ENCODE results near the gene SMYD3. TPM values are rescaled to one million over a fixed set of nuclear protein-coding genes. Genes with fewer than 3 reads are reported as not detected.
A peak's percentile ranks its signal among the peaks of the same experiment; 100 is the strongest.

The SMYD3 gene
- total RNA-seq, 1 donor from 2014 or later: 80.8 TPM

GRCh38 chr1:246010386-246010785 is 496.7 kb downstream of the SMYD3 start:
- Mint-ChIP-seq H3K4me3 (ENCODE audit: unreplicated experiment) (no peak overlapping the region), H3K27ac (ENCODE audit: unreplicated experiment) (no peak overlapping the region)

GRCh38 chr1:246008363-246008831 is 498.7 kb downstream of the SMYD3 start:
- H3K27me3 Mint-ChIP-seq (ENCODE audit: low read depth, unreplicated experiment): no peaks in the 10 kb centered on the region
- FAIRE-seq (no peak), DNase-seq (ENCODE audit: low read depth) (no peak)
- Histone ChIP-seq H3K79me2 (ENCODE audit: insufficient read depth, low read length) (no peaks in the 10 kb centered on the region), H4K20me1 (ENCODE audit: insufficient read depth, low read length) (no peaks in the 10 kb centered on the region), H3K27me3 (ENCODE audit: insufficient read depth, low read length) (no peaks in the 10 kb centered on the region), H3K4me2 (ENCODE audit: low read length) (no peak overlapping the region), H3K4me3 (ENCODE audit: insufficient read depth, low read depth, low read length) (no peak overlapping the region), H3K27ac (ENCODE audit: low read depth, low read length) (no peak overlapping the region), H3K9me3 (ENCODE audit: insufficient read depth, low read depth, low read length) (no peaks in the 10 kb centered on the region), H3K4me1 (ENCODE audit: insufficient read depth, low read length) (peaks cover 14% of the 10 kb centered on the region), H3K9ac (ENCODE audit: low read length) (no peak overlapping the region), H2AFZ (ENCODE audit: low read depth, low read length) (no peak overlapping the region), H3K36me3 (ENCODE audit: insufficient read depth, low read length) (no peaks in the 10 kb centered on the region)
- TF ChIP-seq EZH2 (IDR thresholded peaks at IDR 0.05; ENCODE audit: insufficient read depth, low read length) (no peak), CTCF (IDR thresholded peaks at IDR 0.05; ENCODE audit: insufficient read depth, low read depth, low read length) (no peak)
- H3K4me1 Mint-ChIP-seq (ENCODE audit: low read depth, unreplicated experiment): peaks cover 19% of the 10 kb centered on the region
- H3K36me3 Mint-ChIP-seq (ENCODE audit: low read depth, unreplicated experiment): no peaks in the 10 kb centered on the region
- no peak overlapping the region for H3K27ac Mint-ChIP-seq (ENCODE audit: unreplicated experiment)
- no peak overlapping the region for H3K4me3 Mint-ChIP-seq (ENCODE audit: unreplicated experiment)
- H3K9me3 Mint-ChIP-seq (ENCODE audit: unreplicated experiment): no peaks in the 10 kb centered on the region

More at GRCh38 chr1:246010386-246010785, 496.7 kb downstream of the SMYD3 start:
- H3K36me3 ChIP-seq (ENCODE audit: insufficient read depth, low read length): no peaks in the 10 kb centered on the region
- FAIRE-seq (no peak), DNase-seq (ENCODE audit: low read depth) (no peak)
- H3K9ac ChIP-seq (ENCODE audit: low read length): no peak overlapping the region
- TF ChIP-seq CTCF (IDR thresholded peaks at IDR 0.05; ENCODE audit: insufficient read depth, low read depth, low read length) (no peak), EZH2 (IDR thresholded peaks at IDR 0.05; ENCODE audit: insufficient read depth, low read length) (no peak)
- H3K27ac ChIP-seq (ENCODE audit: low read depth, low read length): no peak overlapping the region
- no peaks in the 10 kb centered on the region for H3K79me2 ChIP-seq (ENCODE audit: insufficient read depth, low read length)
- Mint-ChIP-seq H3K36me3 (ENCODE audit: low read depth, unreplicated experiment) (no peaks in the 10 kb centered on the region), H3K4me1 (ENCODE audit: low read depth, unreplicated experiment) (peaks cover 6% of the 10 kb centered on the region), H3K27me3 (ENCODE audit: low read depth, unreplicated experiment) (no peaks in the 10 kb centered on the region), H3K9me3 (ENCODE audit: unreplicated experiment) (no peaks in the 10 kb centered on the region)
- no peak overlapping the region for H3K4me2 ChIP-seq (ENCODE audit: low read length)
- peaks cover 4% of the 10 kb centered on the region for H3K4me1 ChIP-seq (ENCODE audit: insufficient read depth, low read length)
- no peak overlapping the region for H3K4me3 ChIP-seq (ENCODE audit: insufficient read depth, low read depth, low read length)
- H2AFZ ChIP-seq (ENCODE audit: low read depth, low read length): no peak overlapping the region
- no peaks in the 10 kb centered on the region for H4K20me1 ChIP-seq (ENCODE audit: insufficient read depth, low read length)
- H3K27me3 ChIP-seq (ENCODE audit: insufficient read depth, low read length): no peaks in the 10 kb centered on the region
- no peaks in the 10 kb centered on the region for H3K9me3 ChIP-seq (ENCODE audit: insufficient read depth, low read depth, low read length)

GRCh38 chr1:246005067-246005466 is 502.0 kb downstream of the SMYD3 start:
- peak; percentile 98 for FAIRE-seq
- no peaks in the 10 kb centered on the region for H3K36me3 ChIP-seq (ENCODE audit: insufficient read depth, low read length)
- H3K27ac Mint-ChIP-seq (ENCODE audit: unreplicated experiment): peak overlapping the region; percentile 75
- peak; percentile 99 for DNase-seq (ENCODE audit: low read depth)
- peak overlapping the region; percentile 47 for H3K27ac ChIP-seq (ENCODE audit: low read depth, low read length)
- H3K9me3 Mint-ChIP-seq (ENCODE audit: unreplicated experiment): peaks cover 6% of the 10 kb centered on the region
- peak overlapping the region; percentile 46 for H3K4me2 ChIP-seq (ENCODE audit: low read length)
- no peak overlapping the region for H2AFZ ChIP-seq (ENCODE audit: low read depth, low read length)
- H3K27me3 ChIP-seq (ENCODE audit: insufficient read depth, low read length): no peaks in the 10 kb centered on the region
- H3K9ac ChIP-seq (ENCODE audit: low read length): no peak overlapping the region
- peaks cover 35% of the 10 kb centered on the region for H3K4me1 Mint-ChIP-seq (ENCODE audit: low read depth, unreplicated experiment)
- no peak for TF ChIP-seq CTCF (IDR thresholded peaks at IDR 0.05; ENCODE audit: insufficient read depth, low read depth, low read length)
- no peak for TF ChIP-seq EZH2 (IDR thresholded peaks at IDR 0.05; ENCODE audit: insufficient read depth, low read length)
- no peaks in the 10 kb centered on the region for H4K20me1 ChIP-seq (ENCODE audit: insufficient read depth, low read length)
- H3K27me3 Mint-ChIP-seq (ENCODE audit: low read depth, unreplicated experiment): no peaks in the 10 kb centered on the region
- no peak overlapping the region for H3K4me3 ChIP-seq (ENCODE audit: insufficient read depth, low read depth, low read length)
- H3K4me3 Mint-ChIP-seq (ENCODE audit: unreplicated experiment): no peak overlapping the region
- peaks cover 5% of the 10 kb centered on the region for H3K36me3 Mint-ChIP-seq (ENCODE audit: low read depth, unreplicated experiment)
- H3K79me2 ChIP-seq (ENCODE audit: insufficient read depth, low read length): no peaks in the 10 kb centered on the region
- H3K9me3 ChIP-seq (ENCODE audit: insufficient read depth, low read depth, low read length): no peaks in the 10 kb centered on the region
- peaks cover 31% of the 10 kb centered on the region for H3K4me1 ChIP-seq (ENCODE audit: insufficient read depth, low read length)

Measured in astrocyte (in vitro differentiated cells and primary cell).